DOHH2 (cell line): ENCODE data around the gene FADS3.

Experiments used
- H3F3A ChIP-seq: fragments of 200-600 bp; sonication (generic), shearing (Covaris generic); 2 replicates; pipeline ENCODE4 v1.6.0; 2016; ENCODE audit warnings: antibody characterized with exemption, mild to moderate bottlenecking; ENCODE audit not compliant: control insufficient read depth, insufficient read depth
- H3K27ac ChIP-seq: fragments of 200-600 bp; sonication (generic); 2 replicates; pipeline ENCODE4 v1.5.1; 2014; ENCODE audit warnings: low read depth, mild to moderate bottlenecking, low read length, moderate library complexity
- H3K27me3 ChIP-seq: fragments of 200-600 bp; sonication (generic); 2 replicates; pipeline ENCODE4 v1.6.1; 2014; ENCODE audit warnings: mild to moderate bottlenecking, low read length, mixed read lengths; ENCODE audit not compliant: control insufficient read depth
- H3K36me3 ChIP-seq: fragments of 200-600 bp; sonication (generic); 2 replicates; pipeline ENCODE4 v1.6.1; 2014; ENCODE audit warnings: mild to moderate bottlenecking, low read length, moderate library complexity, mixed read lengths; ENCODE audit not compliant: control insufficient read depth
- H3K4me1 ChIP-seq: fragments of 200-600 bp; sonication (generic); 2 replicates; pipeline ENCODE4 v1.6.1; 2014; ENCODE audit warnings: mild to moderate bottlenecking, low read length, mixed read lengths; ENCODE audit not compliant: control insufficient read depth
- H3K4me2 ChIP-seq: fragments of 200-600 bp; sonication (generic); 2 replicates; pipeline ENCODE4 v1.6.0; 2014; ENCODE audit warnings: mild to moderate bottlenecking, low read length, moderate library complexity
- H3K4me3 ChIP-seq: fragments of 200-600 bp; sonication (generic); 2 replicates; pipeline ENCODE4 v1.5.1; 2014; ENCODE audit warnings: mild to moderate bottlenecking, low read length, mixed read lengths
- H3K79me2 ChIP-seq: fragments of 200-600 bp; sonication (generic); 2 replicates; pipeline ENCODE4 v1.6.1; 2014; ENCODE audit warnings: mild to moderate bottlenecking, low read length, mixed read lengths; ENCODE audit not compliant: control insufficient read depth
- H3K9me2 ChIP-seq: fragments of 200-600 bp; sonication (generic); replicated peaks from 2 replicates; pipeline ENCODE4 v1.6.1; 2014; ENCODE audit warnings: mild to moderate bottlenecking, low read length, mixed read lengths; ENCODE audit not compliant: control insufficient read depth
- H3K9me3 ChIP-seq: fragments of 200-600 bp; sonication (generic); 2 replicates; pipeline ENCODE4 v1.6.1; 2014; ENCODE audit warnings: antibody characterized with exemption, low read length, mixed read lengths; ENCODE audit not compliant: control insufficient read depth, insufficient read depth
- H4K20me1 ChIP-seq: fragments of 200-600 bp; sonication (generic); 2 replicates; pipeline ENCODE4 v1.6.0; 2014; ENCODE audit warnings: low read depth, mild to moderate bottlenecking, antibody characterized with exemption, low read length, moderate library complexity; ENCODE audit not compliant: control insufficient read depth, insufficient read depth
- EZH2phosphoT487 ChIP-seq: fragments of 200-600 bp; sonication (generic); IDR thresholded peaks from 2 replicates; pipeline ENCODE4 v1.6.1; 2017; ENCODE audit warnings: borderline replicate concordance, mild to moderate bottlenecking, antibody characterized with exemption, low read length, moderate library complexity, mixed read lengths
- TF ChIP-seq, protein P1 (sequence below): fragments of 200-600 bp; sonication (generic); IDR thresholded peaks from one replicate; pipeline ENCODE4 v1.5.1; 2014; ENCODE audit warnings: antibody characterized with exemption, mild to moderate bottlenecking, low read depth, low read length; ENCODE audit not compliant: poor library complexity, severe bottlenecking

FADS3 gene

DNA sequence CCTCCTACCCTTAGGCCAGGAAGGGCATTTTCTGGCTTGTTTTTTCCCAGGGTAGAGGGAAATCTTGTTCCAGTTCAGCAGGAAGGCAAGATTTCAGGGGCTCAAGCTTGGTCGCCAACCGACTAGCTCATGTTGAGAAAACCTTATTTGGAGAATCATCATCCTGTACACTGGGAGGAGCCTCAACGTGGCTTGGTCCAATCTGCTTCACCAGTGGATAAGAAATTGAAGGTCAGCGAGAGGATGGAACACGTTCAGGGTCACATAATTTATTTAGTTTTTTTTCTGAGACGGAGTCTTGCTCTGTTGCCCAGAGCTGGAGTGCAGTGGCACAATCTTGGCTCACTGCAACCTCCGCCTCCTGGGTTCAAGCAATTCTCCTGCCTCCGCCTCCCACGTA lies 42.7 kb downstream of the FADS3 start:
- H3K36me3 ChIP-seq, result peaks cover 92% of the 10 kb centered on the region
- H3K27ac ChIP-seq, result no peak overlapping the region
- H3K9me2 ChIP-seq, result no peaks in the 10 kb centered on the region
- no peaks in the 10 kb centered on the region for H3K4me1 ChIP-seq
- TF ChIP-seq EZH2phosphoT487, result no peak
- TF ChIP-seq, protein P1, sequence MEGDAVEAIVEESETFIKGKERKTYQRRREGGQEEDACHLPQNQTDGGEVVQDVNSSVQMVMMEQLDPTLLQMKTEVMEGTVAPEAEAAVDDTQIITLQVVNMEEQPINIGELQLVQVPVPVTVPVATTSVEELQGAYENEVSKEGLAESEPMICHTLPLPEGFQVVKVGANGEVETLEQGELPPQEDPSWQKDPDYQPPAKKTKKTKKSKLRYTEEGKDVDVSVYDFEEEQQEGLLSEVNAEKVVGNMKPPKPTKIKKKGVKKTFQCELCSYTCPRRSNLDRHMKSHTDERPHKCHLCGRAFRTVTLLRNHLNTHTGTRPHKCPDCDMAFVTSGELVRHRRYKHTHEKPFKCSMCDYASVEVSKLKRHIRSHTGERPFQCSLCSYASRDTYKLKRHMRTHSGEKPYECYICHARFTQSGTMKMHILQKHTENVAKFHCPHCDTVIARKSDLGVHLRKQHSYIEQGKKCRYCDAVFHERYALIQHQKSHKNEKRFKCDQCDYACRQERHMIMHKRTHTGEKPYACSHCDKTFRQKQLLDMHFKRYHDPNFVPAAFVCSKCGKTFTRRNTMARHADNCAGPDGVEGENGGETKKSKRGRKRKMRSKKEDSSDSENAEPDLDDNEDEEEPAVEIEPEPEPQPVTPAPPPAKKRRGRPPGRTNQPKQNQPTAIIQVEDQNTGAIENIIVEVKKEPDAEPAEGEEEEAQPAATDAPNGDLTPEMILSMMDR, result no peak
- H3K4me2 ChIP-seq, result no peak overlapping the region
- H3F3A ChIP-seq, result 0 out of 2 replicates have a peak, but pooled peaks cover 4% of the 10 kb centered on the region
- H3K4me3 ChIP-seq, result no peak overlapping the region
- peaks cover 26% of the 10 kb centered on the region for H3K79me2 ChIP-seq
- H3K27me3 ChIP-seq, result no peaks in the 10 kb centered on the region
- 0 out of 2 replicates have a peak, but pooled peaks cover 4% of the 10 kb centered on the region for H4K20me1 ChIP-seq
- no peaks in the 10 kb centered on the region for H3K9me3 ChIP-seq

DNA sequence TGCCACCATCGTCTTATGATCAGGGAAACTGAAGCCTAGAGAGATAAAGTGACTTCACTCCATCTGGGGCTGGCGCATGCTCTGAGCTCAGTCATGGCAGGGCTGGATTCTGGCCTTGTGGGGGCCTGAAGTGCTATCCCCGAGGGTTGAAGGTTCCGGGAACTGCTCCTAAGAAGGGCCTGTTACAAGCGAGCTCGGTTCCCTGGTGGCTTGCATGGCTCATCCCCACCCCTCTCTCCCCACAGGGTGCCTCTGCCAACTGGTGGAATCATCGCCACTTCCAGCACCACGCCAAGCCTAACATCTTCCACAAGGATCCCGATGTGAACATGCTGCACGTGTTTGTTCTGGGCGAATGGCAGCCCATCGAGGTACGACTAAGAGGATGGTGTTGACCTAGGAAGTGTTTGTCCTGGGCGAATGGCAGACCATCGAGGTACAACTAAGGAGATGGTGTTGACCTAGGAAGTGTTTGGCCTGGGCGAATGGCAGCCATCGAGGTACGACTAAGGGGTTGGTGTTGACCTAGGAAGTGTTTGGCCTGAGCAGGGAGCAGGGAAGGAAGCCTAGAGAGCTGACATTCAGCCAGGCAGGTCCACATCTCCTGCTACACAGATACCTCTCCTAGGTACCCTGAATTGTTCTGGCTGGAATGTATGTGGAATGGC lies 43.3 kb downstream of the FADS3 start:
- TF ChIP-seq EZH2phosphoT487, result no peak
- TF ChIP-seq, protein P1, result no peak
- Histone ChIP-seq H3K4me1 (no peaks in the 10 kb centered on the region), H3K79me2 (peaks cover 29% of the 10 kb centered on the region), H3K4me3 (no peak overlapping the region), H3K36me3 (peaks cover 93% of the 10 kb centered on the region), H3K27me3 (no peaks in the 10 kb centered on the region), H3F3A (0 out of 2 replicates have a peak, but pooled peaks cover 4% of the 10 kb centered on the region), H3K27ac (no peak overlapping the region), H3K4me2 (no peak overlapping the region), H3K9me2 (no peaks in the 10 kb centered on the region), H4K20me1 (0 out of 2 replicates have a peak, but pooled peaks cover 4% of the 10 kb centered on the region), H3K9me3 (no peaks in the 10 kb centered on the region)

DNA sequence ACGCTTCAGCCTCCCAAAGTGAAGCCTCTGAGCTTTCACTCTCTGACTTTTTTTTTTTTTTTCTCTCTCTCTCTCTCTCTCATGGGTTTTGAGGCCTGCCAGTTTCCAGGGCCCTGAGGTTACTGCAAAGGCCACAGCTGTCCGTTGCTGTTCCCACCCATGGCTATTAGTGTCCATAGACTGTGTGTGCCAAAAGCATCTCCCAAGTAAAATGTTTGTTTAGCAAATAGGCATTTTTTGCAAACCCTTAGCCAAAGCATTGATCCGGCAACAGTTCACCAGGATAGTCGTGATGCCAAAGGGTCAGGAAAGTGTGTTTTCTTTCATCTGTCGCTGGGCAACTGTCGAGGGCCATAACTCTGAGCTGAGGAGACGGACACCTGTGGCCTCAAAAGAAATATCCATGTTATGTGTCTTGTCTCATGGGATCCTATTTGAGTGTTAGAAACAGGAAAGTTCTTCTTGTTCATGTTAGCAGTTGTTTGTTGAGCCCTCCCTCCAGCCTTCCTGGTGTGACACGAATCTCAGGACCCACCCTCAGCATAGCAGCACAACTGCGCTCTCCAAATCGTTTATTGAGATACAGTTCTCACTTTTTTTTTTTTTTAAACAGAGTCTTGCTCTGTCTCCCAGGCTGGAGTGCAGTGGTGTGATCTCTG lies 44.9 kb downstream of the FADS3 start:
- TF ChIP-seq EZH2phosphoT487, result no peak
- TF ChIP-seq, protein P1, result no peak
- 0 out of 2 replicates have a peak, but pooled peaks cover 7% of the 10 kb centered on the region for H4K20me1 ChIP-seq
- no peaks in the 10 kb centered on the region for H3K9me3 ChIP-seq
- no peaks in the 10 kb centered on the region for H3K9me2 ChIP-seq
- H3K36me3 ChIP-seq, result peaks cover 95% of the 10 kb centered on the region
- H3K4me2 ChIP-seq, result no peak overlapping the region
- H3K27ac ChIP-seq, result no peak overlapping the region
- H3K79me2 ChIP-seq, result peaks cover 39% of the 10 kb centered on the region
- 0 out of 2 replicates have a peak, but pooled peaks cover 4% of the 10 kb centered on the region for H3F3A ChIP-seq
- H3K4me1 ChIP-seq, result no peaks in the 10 kb centered on the region
- H3K4me3 ChIP-seq, result no peak overlapping the region
- no peaks in the 10 kb centered on the region for H3K27me3 ChIP-seq
